ENCODE data around the gene EIF4E3.

Gene EIF4E3

GRCh38 chr3:71733319-71733718 is 8.1 kb upstream of the EIF4E3 start:
- peaks cover 24% of the 10 kb centered on the region for H3K4me1 Mint-ChIP-seq (ENCODE audit: low read depth)
- H3K27ac Mint-ChIP-seq: no peak overlapping the region
- peaks cover 4% of the 10 kb centered on the region for H3K36me3 Mint-ChIP-seq
- peaks cover 10% of the 10 kb centered on the region for H3K9me3 Mint-ChIP-seq (ENCODE audit: low read depth)
- H3K4me3 Mint-ChIP-seq: no peak overlapping the region
- peaks cover 4% of the 10 kb centered on the region for H3K27me3 Mint-ChIP-seq

GRCh38 chr3:71732637-71733036 is 7.4 kb upstream of the EIF4E3 start:
- Mint-ChIP-seq H3K4me1 (ENCODE audit: low read depth) (peaks cover 26% of the 10 kb centered on the region), H3K4me3 (no peak overlapping the region), H3K27ac (no peak overlapping the region)

GRCh38 chr3:71728632-71729342 is 3.6 kb upstream of the EIF4E3 start:
- peaks cover 46% of the 10 kb centered on the region for H3K4me1 Mint-ChIP-seq (ENCODE audit: low read depth)
- H3K27ac Mint-ChIP-seq: no peak overlapping the region
- H3K27me3 Mint-ChIP-seq: no peaks in the 10 kb centered on the region
- H3K9me3 Mint-ChIP-seq (ENCODE audit: low read depth): no peaks in the 10 kb centered on the region
- peaks cover 2% of the 10 kb centered on the region for H3K36me3 Mint-ChIP-seq
- no peak overlapping the region for H3K4me3 Mint-ChIP-seq

More at GRCh38 chr3:71732637-71733036, 7.4 kb upstream of the EIF4E3 start:
- Mint-ChIP-seq H3K9me3 (ENCODE audit: low read depth) (peaks cover 8% of the 10 kb centered on the region), H3K27me3 (peaks cover 4% of the 10 kb centered on the region), H3K36me3 (peaks cover 4% of the 10 kb centered on the region)

GRCh38 chr3:71726146-71726545 is 944 bp upstream of the EIF4E3 start:
- peak overlapping the region; percentile 98 for H3K27ac Mint-ChIP-seq
- no peaks in the 10 kb centered on the region for H3K27me3 Mint-ChIP-seq
- no peaks in the 10 kb centered on the region for H3K9me3 Mint-ChIP-seq (ENCODE audit: low read depth)
- no peaks in the 10 kb centered on the region for H3K36me3 Mint-ChIP-seq
- peaks cover 70% of the 10 kb centered on the region for H3K4me1 Mint-ChIP-seq (ENCODE audit: low read depth)
- peak overlapping the region; percentile 95 for H3K4me3 Mint-ChIP-seq

- H3K9me3 Mint-ChIP-seq (ENCODE audit: low read depth): no peaks in the 10 kb centered on the region
- H3K27me3 Mint-ChIP-seq: no peaks in the 10 kb centered on the region
- peak overlapping the region; percentile 97 for H3K4me3 Mint-ChIP-seq
- no peaks in the 10 kb centered on the region for H3K36me3 Mint-ChIP-seq
- peak overlapping the region; percentile 100 for H3K27ac Mint-ChIP-seq
- H3K4me1 Mint-ChIP-seq (ENCODE audit: low read depth): peaks cover 69% of the 10 kb centered on the region
Measured at GRCh38 chr3:71724584-71725270, 475 bp downstream of the EIF4E3 start.

- Mint-ChIP-seq H3K27me3 (no peaks in the 10 kb centered on the region), H3K27ac (peak overlapping the region; percentile 100), H3K4me3 (peak overlapping the region; percentile 97), H3K36me3 (peaks cover 1% of the 10 kb centered on the region), H3K9me3 (ENCODE audit: low read depth) (no peaks in the 10 kb centered on the region), H3K4me1 (ENCODE audit: low read depth) (peaks cover 71% of the 10 kb centered on the region)
Measured at GRCh38 chr3:71724171-71724453, 1.1 kb downstream of the EIF4E3 start.

GRCh38 chr3:71723452-71724170 is 1.6 kb downstream of the EIF4E3 start:
- peak overlapping the region; percentile 97 for H3K4me3 Mint-ChIP-seq
- no peaks in the 10 kb centered on the region for H3K27me3 Mint-ChIP-seq
- no peaks in the 10 kb centered on the region for H3K9me3 Mint-ChIP-seq (ENCODE audit: low read depth)
- H3K27ac Mint-ChIP-seq: peak overlapping the region; percentile 100
- peaks cover 4% of the 10 kb centered on the region for H3K36me3 Mint-ChIP-seq
- peaks cover 73% of the 10 kb centered on the region for H3K4me1 Mint-ChIP-seq (ENCODE audit: low read depth)

- Mint-ChIP-seq H3K27me3 (no peaks in the 10 kb centered on the region), H3K4me3 (peak overlapping the region; percentile 97), H3K36me3 (peaks cover 4% of the 10 kb centered on the region), H3K9me3 (ENCODE audit: low read depth) (no peaks in the 10 kb centered on the region), H3K4me1 (ENCODE audit: low read depth) (peaks cover 79% of the 10 kb centered on the region), H3K27ac (peak overlapping the region; percentile 100)
Measured at GRCh38 chr3:71722693-71723092, 2.5 kb downstream of the EIF4E3 start.

GRCh38 chr3:71721651-71722157 is 3.5 kb downstream of the EIF4E3 start:
- Mint-ChIP-seq H3K4me3 (peak overlapping the region; percentile 82), H3K4me1 (ENCODE audit: low read depth) (peaks cover 86% of the 10 kb centered on the region), H3K27ac (peak overlapping the region; percentile 100)

GRCh38 chr3:71721002-71721401 is 4.2 kb downstream of the EIF4E3 start:
- H3K9me3 Mint-ChIP-seq (ENCODE audit: low read depth): no peaks in the 10 kb centered on the region
- peak overlapping the region; percentile 100 for H3K27ac Mint-ChIP-seq
- peaks cover 83% of the 10 kb centered on the region for H3K4me1 Mint-ChIP-seq (ENCODE audit: low read depth)
- H3K27me3 Mint-ChIP-seq: no peaks in the 10 kb centered on the region
- H3K4me3 Mint-ChIP-seq: peak overlapping the region; percentile 82
- peaks cover 4% of the 10 kb centered on the region for H3K36me3 Mint-ChIP-seq

More at GRCh38 chr3:71721651-71722157, 3.5 kb downstream of the EIF4E3 start:
- peaks cover 4% of the 10 kb centered on the region for H3K36me3 Mint-ChIP-seq
- H3K9me3 Mint-ChIP-seq (ENCODE audit: low read depth): no peaks in the 10 kb centered on the region
- no peaks in the 10 kb centered on the region for H3K27me3 Mint-ChIP-seq

GRCh38 chr3:71718072-71718471 is 7.1 kb downstream of the EIF4E3 start:
- H3K4me1 Mint-ChIP-seq (ENCODE audit: low read depth): peaks cover 89% of the 10 kb centered on the region
- H3K27ac Mint-ChIP-seq: peak overlapping the region; percentile 55
- peaks cover 4% of the 10 kb centered on the region for H3K36me3 Mint-ChIP-seq

GRCh38 chr3:71714595-71714994 is 10.6 kb downstream of the EIF4E3 start:
- no peaks in the 10 kb centered on the region for H3K9me3 Mint-ChIP-seq (ENCODE audit: low read depth)
- H3K36me3 Mint-ChIP-seq: peaks cover 4% of the 10 kb centered on the region
- H3K4me1 Mint-ChIP-seq (ENCODE audit: low read depth): peaks cover 88% of the 10 kb centered on the region
- no peak overlapping the region for H3K4me3 Mint-ChIP-seq
- no peaks in the 10 kb centered on the region for H3K27me3 Mint-ChIP-seq
- H3K27ac Mint-ChIP-seq: peak overlapping the region; percentile 77

More at GRCh38 chr3:71718072-71718471, 7.1 kb downstream of the EIF4E3 start:
- no peaks in the 10 kb centered on the region for H3K27me3 Mint-ChIP-seq
- H3K4me3 Mint-ChIP-seq: peak overlapping the region; percentile 27
- H3K9me3 Mint-ChIP-seq (ENCODE audit: low read depth): no peaks in the 10 kb centered on the region

- H3K9me3 Mint-ChIP-seq (ENCODE audit: low read depth): no peaks in the 10 kb centered on the region
- H3K4me1 Mint-ChIP-seq (ENCODE audit: low read depth): peaks cover 79% of the 10 kb centered on the region
- peaks cover 3% of the 10 kb centered on the region for H3K36me3 Mint-ChIP-seq
- H3K27me3 Mint-ChIP-seq: no peaks in the 10 kb centered on the region
- no peak overlapping the region for H3K4me3 Mint-ChIP-seq
- peak overlapping the region; percentile 1 for H3K27ac Mint-ChIP-seq
Measured at GRCh38 chr3:71713041-71713440, 12.2 kb downstream of the EIF4E3 start.

GRCh38 chr3:71710906-71711494 is 14.2 kb downstream of the EIF4E3 start:
- no peaks in the 10 kb centered on the region for H3K9me3 Mint-ChIP-seq (ENCODE audit: low read depth)
- peaks cover 73% of the 10 kb centered on the region for H3K4me1 Mint-ChIP-seq (ENCODE audit: low read depth)
- peaks cover 3% of the 10 kb centered on the region for H3K36me3 Mint-ChIP-seq
- no peak overlapping the region for H3K27ac Mint-ChIP-seq
- H3K4me3 Mint-ChIP-seq: no peak overlapping the region
- H3K27me3 Mint-ChIP-seq: no peaks in the 10 kb centered on the region
